ENCODE data around the gene A4GALT.
"Not testable (repeated sequence)": the region's sequence is repeated elsewhere in the genome, so short reads cannot be mapped to it uniquely, and the experiment has no call there.

A4GALT gene

DNA sequence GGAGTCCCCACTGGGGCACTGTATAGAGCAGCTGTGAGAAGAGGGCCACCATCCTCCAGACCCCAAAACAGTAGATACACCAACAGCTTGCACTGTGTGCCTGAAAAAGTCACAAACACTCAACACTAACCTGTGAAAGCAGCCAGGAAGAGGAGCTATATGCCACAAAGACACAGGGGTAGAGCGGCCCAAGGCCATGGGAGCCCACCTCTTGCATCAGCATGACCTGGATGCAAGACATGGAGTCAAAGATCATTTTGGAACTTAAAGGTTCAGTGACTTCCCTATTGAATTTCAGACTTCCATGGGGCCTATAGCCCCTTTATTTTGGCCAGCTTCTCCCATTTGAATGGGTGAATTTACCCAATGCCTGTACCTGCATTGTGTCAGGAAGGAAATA, 41.8 kb downstream of the A4GALT start (continued):
- no peak for TF ChIP-seq POU6F1 (CRISPR knock-in tag; IDR thresholded peaks at IDR 0.05; ENCODE audit: borderline replicate concordance, low read depth)
- TF ChIP-seq CSRNP3 (CRISPR knock-in tag; IDR thresholded peaks at IDR 0.05), result no peak
- TF ChIP-seq, protein P1, sequence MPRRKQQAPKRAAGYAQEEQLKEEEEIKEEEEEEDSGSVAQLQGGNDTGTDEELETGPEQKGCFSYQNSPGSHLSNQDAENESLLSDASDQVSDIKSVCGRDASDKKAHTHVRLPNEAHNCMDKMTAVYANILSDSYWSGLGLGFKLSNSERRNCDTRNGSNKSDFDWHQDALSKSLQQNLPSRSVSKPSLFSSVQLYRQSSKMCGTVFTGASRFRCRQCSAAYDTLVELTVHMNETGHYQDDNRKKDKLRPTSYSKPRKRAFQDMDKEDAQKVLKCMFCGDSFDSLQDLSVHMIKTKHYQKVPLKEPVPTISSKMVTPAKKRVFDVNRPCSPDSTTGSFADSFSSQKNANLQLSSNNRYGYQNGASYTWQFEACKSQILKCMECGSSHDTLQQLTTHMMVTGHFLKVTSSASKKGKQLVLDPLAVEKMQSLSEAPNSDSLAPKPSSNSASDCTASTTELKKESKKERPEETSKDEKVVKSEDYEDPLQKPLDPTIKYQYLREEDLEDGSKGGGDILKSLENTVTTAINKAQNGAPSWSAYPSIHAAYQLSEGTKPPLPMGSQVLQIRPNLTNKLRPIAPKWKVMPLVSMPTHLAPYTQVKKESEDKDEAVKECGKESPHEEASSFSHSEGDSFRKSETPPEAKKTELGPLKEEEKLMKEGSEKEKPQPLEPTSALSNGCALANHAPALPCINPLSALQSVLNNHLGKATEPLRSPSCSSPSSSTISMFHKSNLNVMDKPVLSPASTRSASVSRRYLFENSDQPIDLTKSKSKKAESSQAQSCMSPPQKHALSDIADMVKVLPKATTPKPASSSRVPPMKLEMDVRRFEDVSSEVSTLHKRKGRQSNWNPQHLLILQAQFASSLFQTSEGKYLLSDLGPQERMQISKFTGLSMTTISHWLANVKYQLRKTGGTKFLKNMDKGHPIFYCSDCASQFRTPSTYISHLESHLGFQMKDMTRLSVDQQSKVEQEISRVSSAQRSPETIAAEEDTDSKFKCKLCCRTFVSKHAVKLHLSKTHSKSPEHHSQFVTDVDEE (CRISPR knock-in tag; IDR thresholded peaks at IDR 0.05), result no peak
- TF ChIP-seq ZNF8 (CRISPR knock-in tag; IDR thresholded peaks at IDR 0.05), result no peak
- TF ChIP-seq ZC3H10 (CRISPR knock-in tag; IDR thresholded peaks at IDR 0.05), result no peak

- ATAC-seq, result not testable (repeated sequence)
These were observed 42.7 kb downstream of the A4GALT start for GRCh38 chr22:42677936-42678335.

GRCh38 chr22:42676059-42676607, 44.5 kb downstream of the A4GALT start:
- no peak for ATAC-seq
- TF ChIP-seq, protein P2, sequence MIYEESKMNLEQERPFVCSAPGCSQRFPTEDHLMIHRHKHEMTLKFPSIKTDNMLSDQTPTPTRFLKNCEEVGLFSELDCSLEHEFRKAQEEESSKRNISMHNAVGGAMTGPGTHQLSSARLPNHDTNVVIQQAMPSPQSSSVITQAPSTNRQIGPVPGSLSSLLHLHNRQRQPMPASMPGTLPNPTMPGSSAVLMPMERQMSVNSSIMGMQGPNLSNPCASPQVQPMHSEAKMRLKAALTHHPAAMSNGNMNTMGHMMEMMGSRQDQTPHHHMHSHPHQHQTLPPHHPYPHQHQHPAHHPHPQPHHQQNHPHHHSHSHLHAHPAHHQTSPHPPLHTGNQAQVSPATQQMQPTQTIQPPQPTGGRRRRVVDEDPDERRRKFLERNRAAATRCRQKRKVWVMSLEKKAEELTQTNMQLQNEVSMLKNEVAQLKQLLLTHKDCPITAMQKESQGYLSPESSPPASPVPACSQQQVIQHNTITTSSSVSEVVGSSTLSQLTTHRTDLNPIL (CRISPR knock-in tag; IDR thresholded peaks at IDR 0.05; ENCODE audit: low read depth), result no peak
- no peak for TF ChIP-seq ZC3H10 (CRISPR knock-in tag; IDR thresholded peaks at IDR 0.05)
- TF ChIP-seq ZFP3 (CRISPR knock-in tag; IDR thresholded peaks at IDR 0.05), result no peak
- TF ChIP-seq ZFP30 (CRISPR knock-in tag; IDR thresholded peaks at IDR 0.05), result no peak
- TF ChIP-seq CSDC2 (CRISPR knock-in tag; IDR thresholded peaks at IDR 0.05), result no peak
- no peak for TF ChIP-seq POU6F1 (CRISPR knock-in tag; IDR thresholded peaks at IDR 0.05; ENCODE audit: borderline replicate concordance, low read depth)
- TF ChIP-seq ZNF8 (CRISPR knock-in tag; IDR thresholded peaks at IDR 0.05), result no peak
- TF ChIP-seq, protein P1 (CRISPR knock-in tag; IDR thresholded peaks at IDR 0.05), result no peak
- no peak for TF ChIP-seq BACH2 (CRISPR knock-in tag; IDR thresholded peaks at IDR 0.05; ENCODE audit: borderline replicate concordance)
- no peak for TF ChIP-seq OSR1 (CRISPR knock-in tag; IDR thresholded peaks at IDR 0.05)
- no peak for TF ChIP-seq ESRRG (CRISPR knock-in tag; IDR thresholded peaks at IDR 0.05)

DNA sequence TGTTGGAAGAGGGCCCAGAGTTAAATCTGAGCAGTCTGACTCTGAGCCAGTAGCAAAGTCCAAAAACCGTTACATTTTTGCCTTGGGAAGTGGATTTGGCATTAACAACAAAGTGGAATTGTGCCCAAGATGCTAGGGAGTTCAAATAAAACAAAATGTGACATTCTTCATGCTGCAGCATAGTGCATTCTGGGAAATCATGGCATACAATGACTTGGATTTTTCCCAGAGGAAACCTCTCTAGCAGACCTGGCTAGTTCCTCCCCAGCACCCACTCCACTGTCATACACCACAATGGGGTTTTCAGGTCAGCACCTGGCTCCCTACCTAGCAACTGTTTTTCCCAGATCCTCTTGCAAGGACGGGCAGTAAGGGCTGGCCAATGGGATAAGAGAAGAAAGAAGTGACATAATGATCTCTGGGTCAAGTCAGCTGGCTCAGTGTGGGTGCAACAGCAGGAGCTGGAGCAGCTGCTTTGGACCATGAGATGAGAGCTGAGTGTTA, 46.7 kb downstream of the A4GALT start:
- ATAC-seq, result no peak
- TF ChIP-seq ZFP3 (CRISPR knock-in tag; IDR thresholded peaks at IDR 0.05) (no peak), TCF4 (CRISPR knock-in tag; IDR thresholded peaks at IDR 0.05; ENCODE audit: borderline replicate concordance) (no peak), ESRRG (CRISPR knock-in tag; IDR thresholded peaks at IDR 0.05) (no peak), BACH2 (CRISPR knock-in tag; IDR thresholded peaks at IDR 0.05; ENCODE audit: borderline replicate concordance) (no peak), POU6F1 (CRISPR knock-in tag; IDR thresholded peaks at IDR 0.05; ENCODE audit: borderline replicate concordance, low read depth) (no peak), RARB (CRISPR knock-in tag; IDR thresholded peaks at IDR 0.05) (no peak), ARNTL (CRISPR knock-in tag; IDR thresholded peaks at IDR 0.05; ENCODE audit: borderline replicate concordance, low read depth) (no peak), SNAI2 (CRISPR knock-in tag; IDR thresholded peaks at IDR 0.05) (no peak), ZNF565 (CRISPR knock-in tag; conservative IDR thresholded peaks at IDR 0.05; ENCODE audit: low read depth) (no peak), CSRNP3 (CRISPR knock-in tag; IDR thresholded peaks at IDR 0.05) (no peak)

Measured in SK-N-SH treated with all-trans-retinoic acid at 6 μM for 48 hours (cell line).